DOHH2 (cell line): ENCODE results near the gene CRYBA1.

Source experiments
- CTCF ChIP-seq: fragments of 200-600 bp; sonication (generic); IDR thresholded peaks from one replicate; pipeline ENCODE4 v1.5.1; 2014; ENCODE audit warnings: antibody characterized with exemption, mild to moderate bottlenecking, low read depth, low read length; ENCODE audit not compliant: poor library complexity, severe bottlenecking
- EZH2phosphoT487 ChIP-seq: fragments of 200-600 bp; sonication (generic); IDR thresholded peaks from 2 replicates; pipeline ENCODE4 v1.6.1; 2017; ENCODE audit warnings: borderline replicate concordance, mild to moderate bottlenecking, antibody characterized with exemption, low read length, moderate library complexity, mixed read lengths

- TF ChIP-seq CTCF (peak; percentile 64), EZH2phosphoT487 (no peak)
Measured at GRCh38 chr17:29243792-29244191, 2.9 kb upstream of the CRYBA1 start.
